HG02759 (cell line): Measurements from ENCODE around the gene HYAL2.
"Not testable (repeated sequence)": the region's sequence is repeated elsewhere in the genome, so short reads cannot be mapped to it uniquely, and the experiment has no call there.

Experiments used
- ATAC-seq: cut with Tn5 transposase; IDR thresholded peaks from one replicate; pipeline ENCODE4 v1.9.1; 2021; ENCODE audit warnings: mild to moderate bottlenecking, moderate library complexity; ENCODE audit not compliant: unreplicated experiment

HYAL2 gene

GRCh38 chr3:50272911-50273688, 49.4 kb downstream of the HYAL2 start:
- ATAC-seq, result peak; percentile 83

- not testable (repeated sequence) for ATAC-seq
Measured at GRCh38 chr3:50272538-50272910, 50.0 kb downstream of the HYAL2 start.

- ATAC-seq, result no peak
Measured at GRCh38 chr3:50271314-50271936, 51.1 kb downstream of the HYAL2 start.

GRCh38 chr3:50270422-50271224, 51.9 kb downstream of the HYAL2 start:
- ATAC-seq, result no peak

GRCh38 chr3:50269977-50270413, 52.5 kb downstream of the HYAL2 start:
- ATAC-seq, result no peak

GRCh38 chr3:50269460-50269859, 53.1 kb downstream of the HYAL2 start:
- ATAC-seq, result no peak

- no peak for ATAC-seq
Measured at GRCh38 chr3:50268703-50269451, 53.7 kb downstream of the HYAL2 start, which contains the start of gene SEMA3B. Gene SEMA3B (plus strand): TSS chr3:50269147. CDS start chr3:50269241, 94 bp downstream.

GRCh38 chr3:50268276-50268675, 54.3 kb downstream of the HYAL2 start:
- no peak for ATAC-seq
